Measurements from ENCODE around the gene NETO2. TPM values are rescaled to one million over a fixed set of nuclear protein-coding genes. Genes with fewer than 3 reads are reported as not detected.

Gene NETO2
- total and polyA plus RNA-seq, 10 of the 15 experiments (the other 5 are each of a cell fraction or from before 2014, with no cell fraction given), result 8.5 to 53.1 (median 27.0) TPM

DNA sequence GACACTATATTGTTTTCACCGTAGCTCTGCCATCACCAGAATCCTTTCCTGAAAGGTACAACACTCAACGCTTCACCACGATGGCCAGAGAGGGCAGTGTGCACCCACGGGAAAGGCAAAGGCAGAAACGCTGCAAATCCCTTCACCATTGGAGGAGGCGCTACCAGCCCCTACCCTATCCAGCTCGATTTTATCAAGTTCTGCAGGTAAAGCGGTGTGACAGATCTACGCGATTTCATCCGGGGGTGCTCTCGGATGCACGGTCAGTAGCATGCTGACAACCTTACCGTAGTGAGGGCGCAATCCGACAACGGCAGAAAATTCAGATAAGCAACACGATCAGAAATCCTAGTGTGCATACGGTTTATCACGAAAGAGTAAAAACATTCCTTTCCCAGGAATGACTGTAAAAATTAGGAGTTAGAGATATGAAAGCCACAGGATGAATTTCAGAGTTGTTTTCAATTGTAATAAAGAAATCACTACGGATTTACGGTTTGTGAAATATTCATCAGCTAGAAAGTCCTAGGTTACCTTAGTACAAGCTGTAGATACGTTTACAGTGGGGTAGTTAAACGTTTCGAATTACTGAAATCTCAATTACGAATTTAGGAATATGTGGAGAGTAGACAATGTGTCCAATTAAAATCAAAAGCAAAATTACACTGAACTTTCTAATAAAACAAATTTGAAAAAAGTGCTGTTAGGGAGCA, 1.8 kb downstream of the NETO2 start (continued):
- TF ChIP-seq EP300 (IDR thresholded peaks at IDR 0.05; ENCODE audit: borderline replicate concordance in 1 of 2, control insufficient read depth in 1 of 2, low read depth in 2 of 2, low read length in 2 of 2), result no peak
- no peak for TF ChIP-seq PRDM15 (CRISPR knock-in tag; IDR thresholded peaks at IDR 0.05)
- no peak for TF ChIP-seq NR2C1 (IDR thresholded peaks at IDR 0.05)
- no peak for TF ChIP-seq BCL11A (IDR thresholded peaks at IDR 0.05; ENCODE audit: low read depth, low read length)
- no peak for TF ChIP-seq FOS (IDR thresholded peaks at IDR 0.05; ENCODE audit: borderline replicate concordance, extremely low read depth, insufficient read length)
- TF ChIP-seq SP1 (IDR thresholded peaks at IDR 0.05; ENCODE audit: low read depth, low read length), result peak; percentile 39
- no peak for TF ChIP-seq CBFB (IDR thresholded peaks at IDR 0.05; ENCODE audit: low read depth)
- TF ChIP-seq ASH2L (IDR thresholded peaks at IDR 0.05; ENCODE audit: borderline replicate concordance, low read depth), result no peak
- TF ChIP-seq ATF3 (IDR thresholded peaks at IDR 0.05; ENCODE audit: borderline replicate concordance, extremely low read depth, low read depth, low read length), result no peak
- TF ChIP-seq, protein P1, sequence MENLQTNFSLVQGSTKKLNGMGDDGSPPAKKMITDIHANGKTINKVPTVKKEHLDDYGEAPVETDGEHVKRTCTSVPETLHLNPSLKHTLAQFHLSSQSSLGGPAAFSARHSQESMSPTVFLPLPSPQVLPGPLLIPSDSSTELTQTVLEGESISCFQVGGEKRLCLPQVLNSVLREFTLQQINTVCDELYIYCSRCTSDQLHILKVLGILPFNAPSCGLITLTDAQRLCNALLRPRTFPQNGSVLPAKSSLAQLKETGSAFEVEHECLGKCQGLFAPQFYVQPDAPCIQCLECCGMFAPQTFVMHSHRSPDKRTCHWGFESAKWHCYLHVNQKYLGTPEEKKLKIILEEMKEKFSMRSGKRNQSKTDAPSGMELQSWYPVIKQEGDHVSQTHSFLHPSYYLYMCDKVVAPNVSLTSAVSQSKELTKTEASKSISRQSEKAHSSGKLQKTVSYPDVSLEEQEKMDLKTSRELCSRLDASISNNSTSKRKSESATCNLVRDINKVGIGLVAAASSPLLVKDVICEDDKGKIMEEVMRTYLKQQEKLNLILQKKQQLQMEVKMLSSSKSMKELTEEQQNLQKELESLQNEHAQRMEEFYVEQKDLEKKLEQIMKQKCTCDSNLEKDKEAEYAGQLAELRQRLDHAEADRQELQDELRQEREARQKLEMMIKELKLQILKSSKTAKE (IDR thresholded peaks at IDR 0.05; ENCODE audit: low read depth, poor library complexity, severe bottlenecking), result peak; percentile 37
- peak; percentile 73 for TF ChIP-seq RUNX3 (IDR thresholded peaks at IDR 0.05; ENCODE audit: low read length)
- no peak for TF ChIP-seq ZNF207 (IDR thresholded peaks at IDR 0.05; ENCODE audit: borderline replicate concordance)
- no peak for TF ChIP-seq ZZZ3 (IDR thresholded peaks at IDR 0.05; ENCODE audit: control insufficient read depth, insufficient read length, low read depth)
- TF ChIP-seq MYB (IDR thresholded peaks at IDR 0.05; ENCODE audit: borderline replicate concordance, low read depth, low read length), result no peak
- TF ChIP-seq NFYB (IDR thresholded peaks at IDR 0.05; ENCODE audit: insufficient read depth, low read depth, low read length), result peak; percentile 20; the same call in 1 of the 2 replicates
- TF ChIP-seq HDAC2 (IDR thresholded peaks at IDR 0.05), result no peak
- TF ChIP-seq IRF5 (IDR thresholded peaks at IDR 0.05; ENCODE audit: borderline replicate concordance), result no peak
- no peak for TF ChIP-seq JUNB (IDR thresholded peaks at IDR 0.05)
- peak in 1 of 2 experiments; percentile 38; a peak in 1 of 4 replicates for TF ChIP-seq BHLHE40 (IDR thresholded peaks at IDR 0.05; ENCODE audit: borderline replicate concordance in 1 of 2, low read depth in 2 of 2, low read length in 1 of 2)
- no peak for TF ChIP-seq TCF7 (IDR thresholded peaks at IDR 0.05; ENCODE audit: borderline replicate concordance)
- TF ChIP-seq ELK1 (IDR thresholded peaks at IDR 0.05; ENCODE audit: low read depth, low read length), result no peak
- TF ChIP-seq CHD4 (IDR thresholded peaks at IDR 0.05), result no peak; the same call in 1 of the 2 replicates

All from GM12878 (cell line).